Omental fat pad (tissue), 4 donors: Measurements from ENCODE around the gene ACMSD. TPM values are rescaled to one million over a fixed set of nuclear protein-coding genes. Genes with fewer than 3 reads are reported as not detected.
"Not testable (repeated sequence)": the region's sequence is repeated elsewhere in the genome, so short reads cannot be mapped to it uniquely, and the experiment has no call there.

Experiments used
- ATAC-seq: fragments of 150-250 bp; one replicate; pipeline ENCODE4 v1.9.1; 2016; ENCODE audit warnings: mild to moderate bottlenecking, moderate library complexity; ENCODE audit not compliant: low FRiP score
- DNase-seq: peaks from one replicate; pipeline ENCODE4 v3.0.0-alpha.2; 2019; ENCODE audit warnings: low spot score
- CTCF ChIP-seq, 3 donors: fragments of 450-650 bp; IDR thresholded peaks; one replicate each; pipeline ENCODE4 v1.5.1; 2016 to 2017; ENCODE audit warnings: antibody characterized with exemption in 3 of 3, mild to moderate bottlenecking in 3 of 3, moderate library complexity in 2 of 3
- total RNA-seq, 4 donors: library from RNA; depleted of rRNA; stranded (reverse); fragments of >200 nt; gene quantifications; one replicate each; pipeline ENCODE4 v1.1.0, GENCODE V29; 2016

ACMSD gene
- total RNA-seq, 4 donors from 2014 or later = not detected

DNA sequence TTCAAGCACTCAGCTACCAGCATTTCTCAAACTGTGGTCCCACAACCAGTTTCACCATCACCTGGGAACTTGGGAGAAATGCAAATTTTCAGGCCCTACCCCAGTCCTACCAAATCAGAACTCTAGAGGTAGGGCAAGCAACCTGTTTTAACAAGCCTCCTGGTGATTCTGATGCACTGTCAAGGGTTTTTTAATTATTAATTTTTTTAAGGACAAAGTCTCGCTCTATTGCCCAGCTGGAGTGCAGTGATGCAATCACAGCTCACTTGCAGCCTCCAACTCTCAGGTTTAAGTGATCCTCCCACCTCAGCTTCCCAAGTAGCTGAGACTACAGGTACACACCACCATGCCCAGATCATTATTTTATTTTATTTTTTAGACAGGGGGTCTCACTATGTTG is 7.8 kb downstream of the ACMSD start:
- DNase-seq (no peak), ATAC-seq (no peak)
- no peak for TF ChIP-seq CTCF (IDR thresholded peaks at IDR 0.05)

DNA sequence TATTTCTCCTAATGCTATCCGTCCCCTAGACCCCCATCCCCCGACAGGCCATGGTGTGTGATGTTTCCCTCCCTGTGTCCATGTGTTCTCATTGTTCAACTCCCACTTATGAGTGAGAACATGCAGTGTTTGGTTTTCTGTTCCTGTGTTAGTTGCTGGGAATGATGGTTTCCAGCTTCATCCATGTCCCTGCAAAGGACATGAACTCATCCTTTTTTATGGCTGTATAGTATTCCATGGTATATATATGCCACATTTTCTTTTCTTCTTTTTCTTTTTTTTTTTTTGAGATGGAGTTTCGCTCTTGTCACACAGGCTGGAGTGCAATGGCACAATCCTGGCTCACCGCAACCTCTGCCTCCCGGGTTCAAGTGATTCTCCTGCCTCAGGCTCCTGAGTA is 9.2 kb downstream of the ACMSD start:
- not testable (repeated sequence) for ATAC-seq, DNase-seq

- ATAC-seq (no peak), DNase-seq (no peak)
- no peak for TF ChIP-seq CTCF (IDR thresholded peaks at IDR 0.05)
These were observed 14.1 kb downstream of the ACMSD start for GRCh38 chr2:134852518-134852917.

GRCh38 chr2:134855709-134856108 is 17.3 kb downstream of the ACMSD start:
- DNase-seq (no peak), ATAC-seq (no peak)

GRCh38 chr2:134858245-134858644 is 19.8 kb downstream of the ACMSD start:
- TF ChIP-seq CTCF (IDR thresholded peaks at IDR 0.05) = no peak
- DNase-seq (no peak), ATAC-seq (no peak)

More at GRCh38 chr2:134855709-134856108, 17.3 kb downstream of the ACMSD start:
- no peak for TF ChIP-seq CTCF (IDR thresholded peaks at IDR 0.05)

GRCh38 chr2:134861173-134861572 is 22.8 kb downstream of the ACMSD start:
- TF ChIP-seq CTCF (IDR thresholded peaks at IDR 0.05) = no peak
- ATAC-seq (no peak), DNase-seq (no peak)

DNA sequence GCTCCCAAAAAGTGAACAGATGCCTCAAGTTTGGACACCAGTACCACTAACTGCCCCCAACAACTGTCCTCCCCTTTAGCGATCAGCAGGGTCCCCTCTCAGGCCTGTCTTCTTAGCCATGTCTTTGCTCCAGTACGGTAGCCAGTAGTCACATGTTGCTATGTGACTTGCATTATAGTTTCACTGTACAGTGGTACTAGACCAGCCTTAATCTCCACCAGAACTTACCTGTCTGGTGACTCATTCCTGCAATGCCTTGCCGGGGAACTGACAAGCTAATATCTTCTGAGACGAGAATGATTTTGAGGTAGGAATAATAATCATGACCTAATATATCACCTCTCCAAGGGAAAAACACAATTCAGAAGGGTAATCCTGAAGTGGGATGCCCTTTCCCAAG is 23.7 kb downstream of the ACMSD start:
- TF ChIP-seq CTCF (IDR thresholded peaks at IDR 0.05) = no peak
- ATAC-seq (no peak), DNase-seq (no peak)

- ATAC-seq (no peak), DNase-seq (no peak)
- TF ChIP-seq CTCF (IDR thresholded peaks at IDR 0.05) = no peak
These were observed 24.3 kb downstream of the ACMSD start for GRCh38 chr2:134862674-134863073.
